RWPE2 (cell line): ENCODE measurements around the gene CLIC3.

Experiments used
- ATAC-seq: fragments of 200-7000 bp; cut with Tn5 transposase; 3 replicates; pipeline ENCODE4 v1.9.1; 2021; ENCODE audit warnings: low read depth
- DNase-seq: peaks from one replicate; pipeline ENCODE4 v3.0.0-alpha.2; 2020; ENCODE audit warnings: low spot score
- H3K27ac ChIP-seq: fragments of 450-650 bp; 2 replicates; pipeline ENCODE4 v1.5.1; 2017; ENCODE audit warnings: mild to moderate bottlenecking; ENCODE audit not compliant: poor library complexity, severe bottlenecking
- H3K27me3 ChIP-seq: fragments of 250-450 bp; sonication (Bioruptor Pico); 2 replicates; pipeline ENCODE4 v1.5.1; 2021; ENCODE audit warnings: mild to moderate bottlenecking, moderate library complexity; ENCODE audit not compliant: insufficient read depth, poor library complexity, severe bottlenecking
- H3K36me3 ChIP-seq: fragments of 250-450 bp; sonication (Bioruptor Pico); 2 replicates; pipeline ENCODE4 v1.5.1; 2020; ENCODE audit warnings: low read depth, mild to moderate bottlenecking, moderate library complexity
- H3K4me1 ChIP-seq: fragments of 250-450 bp; sonication (Bioruptor Pico); 2 replicates; pipeline ENCODE4 v1.5.1; 2021; ENCODE audit warnings: mild to moderate bottlenecking, moderate library complexity; ENCODE audit not compliant: insufficient read depth, poor library complexity, severe bottlenecking
- H3K4me3 ChIP-seq: fragments of 250-450 bp; sonication (Bioruptor Pico); 2 replicates; pipeline ENCODE4 v1.5.1; 2021; ENCODE audit warnings: mild to moderate bottlenecking, moderate library complexity; ENCODE audit not compliant: severe bottlenecking
- H3K9me3 ChIP-seq: fragments of 250-450 bp; sonication (Bioruptor Pico); 2 replicates; pipeline ENCODE4 v1.5.1; 2021; ENCODE audit warnings: mild to moderate bottlenecking, moderate library complexity; ENCODE audit not compliant: severe bottlenecking
- TF ChIP-seq, protein P1 (sequence below): fragments of 450-650 bp; IDR thresholded peaks from one replicate; pipeline ENCODE4 v1.5.1; 2017; ENCODE audit warnings: mild to moderate bottlenecking, moderate library complexity; ENCODE audit not compliant: poor library complexity, severe bottlenecking

The CLIC3 gene

DNA sequence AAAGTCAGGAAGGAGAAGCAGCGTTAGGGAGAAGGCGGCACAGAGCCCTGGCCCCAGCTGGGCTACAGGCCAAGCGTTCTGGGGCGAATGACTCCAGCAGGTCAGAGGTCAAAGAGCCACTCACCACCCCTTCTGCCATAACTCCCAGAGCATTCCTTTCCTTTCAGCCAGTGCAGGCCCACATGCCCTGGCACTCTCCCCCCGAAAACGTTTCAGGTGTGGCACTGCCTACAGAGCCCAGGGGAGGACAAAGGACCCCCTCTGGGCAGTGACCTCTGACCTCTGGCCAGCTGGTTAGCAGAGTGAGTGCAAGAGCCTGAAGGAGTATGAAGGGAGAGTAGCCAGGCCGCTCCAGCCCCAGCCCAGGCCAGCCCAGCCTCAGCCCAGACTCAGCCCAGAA is 26.8 kb upstream of the CLIC3 start:
- H3K4me1 ChIP-seq, result no peaks in the 10 kb centered on the region
- H3K36me3 ChIP-seq, result no peaks in the 10 kb centered on the region
- ATAC-seq, result no peak
- TF ChIP-seq, protein P1, sequence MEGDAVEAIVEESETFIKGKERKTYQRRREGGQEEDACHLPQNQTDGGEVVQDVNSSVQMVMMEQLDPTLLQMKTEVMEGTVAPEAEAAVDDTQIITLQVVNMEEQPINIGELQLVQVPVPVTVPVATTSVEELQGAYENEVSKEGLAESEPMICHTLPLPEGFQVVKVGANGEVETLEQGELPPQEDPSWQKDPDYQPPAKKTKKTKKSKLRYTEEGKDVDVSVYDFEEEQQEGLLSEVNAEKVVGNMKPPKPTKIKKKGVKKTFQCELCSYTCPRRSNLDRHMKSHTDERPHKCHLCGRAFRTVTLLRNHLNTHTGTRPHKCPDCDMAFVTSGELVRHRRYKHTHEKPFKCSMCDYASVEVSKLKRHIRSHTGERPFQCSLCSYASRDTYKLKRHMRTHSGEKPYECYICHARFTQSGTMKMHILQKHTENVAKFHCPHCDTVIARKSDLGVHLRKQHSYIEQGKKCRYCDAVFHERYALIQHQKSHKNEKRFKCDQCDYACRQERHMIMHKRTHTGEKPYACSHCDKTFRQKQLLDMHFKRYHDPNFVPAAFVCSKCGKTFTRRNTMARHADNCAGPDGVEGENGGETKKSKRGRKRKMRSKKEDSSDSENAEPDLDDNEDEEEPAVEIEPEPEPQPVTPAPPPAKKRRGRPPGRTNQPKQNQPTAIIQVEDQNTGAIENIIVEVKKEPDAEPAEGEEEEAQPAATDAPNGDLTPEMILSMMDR, result no peak
- no peak overlapping the region for H3K4me3 ChIP-seq
- H3K9me3 ChIP-seq, result no peaks in the 10 kb centered on the region
- H3K27me3 ChIP-seq, result no peaks in the 10 kb centered on the region
- H3K27ac ChIP-seq, result no peak overlapping the region
- DNase-seq, result no peak

DNA sequence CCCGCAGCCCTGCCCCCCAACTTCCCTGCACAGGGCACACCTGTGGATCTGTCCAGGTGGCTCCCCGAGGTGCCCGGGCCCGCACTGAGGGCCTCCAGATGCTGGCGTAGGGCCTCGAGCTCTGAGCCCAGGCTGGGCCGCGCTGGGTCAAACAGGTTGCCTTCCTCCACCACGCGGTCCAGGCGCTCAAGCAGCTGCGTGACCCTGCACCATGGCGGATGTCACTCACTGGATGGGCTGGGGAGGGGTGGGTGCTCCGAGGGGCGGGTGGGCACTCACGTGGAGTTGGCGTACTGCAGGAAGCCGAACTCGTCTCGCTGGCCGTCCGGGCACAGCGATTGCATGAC is 26.3 kb upstream of the CLIC3 start:
- Histone ChIP-seq H3K9me3 (no peaks in the 10 kb centered on the region), H3K4me1 (no peaks in the 10 kb centered on the region), H3K27ac (no peak overlapping the region), H3K36me3 (no peaks in the 10 kb centered on the region), H3K27me3 (no peaks in the 10 kb centered on the region), H3K4me3 (no peak overlapping the region)
- ATAC-seq (no peak), DNase-seq (no peak)
- TF ChIP-seq, protein P1, result no peak

GRCh38 chr9:137021979-137022661 is 25.8 kb upstream of the CLIC3 start:
- TF ChIP-seq, protein P1, result no peak
- no peak overlapping the region for H3K4me3 ChIP-seq
- H3K4me1 ChIP-seq, result no peaks in the 10 kb centered on the region
- ATAC-seq (peak; percentile 78), DNase-seq (peak; percentile 97)
- H3K27me3 ChIP-seq, result no peaks in the 10 kb centered on the region
- no peaks in the 10 kb centered on the region for H3K9me3 ChIP-seq
- no peaks in the 10 kb centered on the region for H3K36me3 ChIP-seq
- H3K27ac ChIP-seq, result no peak overlapping the region

DNA sequence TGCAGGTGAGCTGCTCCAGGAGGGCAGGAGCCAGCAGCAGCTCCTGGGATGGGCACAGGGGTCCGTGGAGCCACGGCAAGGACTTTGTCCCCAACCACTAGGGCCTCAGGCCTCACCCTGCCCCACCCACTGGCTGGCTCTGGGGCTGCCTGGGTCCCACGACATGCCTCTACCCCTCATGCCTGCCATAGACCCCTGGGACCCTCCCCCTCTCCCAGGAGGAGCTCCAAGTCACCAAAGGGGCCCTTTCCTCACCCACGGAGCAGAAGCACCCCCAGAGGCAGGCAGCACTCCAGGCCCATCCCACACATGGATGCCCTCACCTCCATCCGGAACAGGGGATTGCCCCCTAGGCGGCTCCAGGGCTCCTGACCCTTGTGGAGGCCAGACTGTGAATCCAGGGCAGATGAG is 25.2 kb upstream of the CLIC3 start:
- Histone ChIP-seq H3K4me3 (no peak overlapping the region), H3K4me1 (no peaks in the 10 kb centered on the region), H3K36me3 (no peaks in the 10 kb centered on the region), H3K27me3 (no peaks in the 10 kb centered on the region), H3K27ac (no peak overlapping the region), H3K9me3 (no peaks in the 10 kb centered on the region)
- DNase-seq (no peak), ATAC-seq (no peak)
- TF ChIP-seq, protein P1, result no peak

DNA sequence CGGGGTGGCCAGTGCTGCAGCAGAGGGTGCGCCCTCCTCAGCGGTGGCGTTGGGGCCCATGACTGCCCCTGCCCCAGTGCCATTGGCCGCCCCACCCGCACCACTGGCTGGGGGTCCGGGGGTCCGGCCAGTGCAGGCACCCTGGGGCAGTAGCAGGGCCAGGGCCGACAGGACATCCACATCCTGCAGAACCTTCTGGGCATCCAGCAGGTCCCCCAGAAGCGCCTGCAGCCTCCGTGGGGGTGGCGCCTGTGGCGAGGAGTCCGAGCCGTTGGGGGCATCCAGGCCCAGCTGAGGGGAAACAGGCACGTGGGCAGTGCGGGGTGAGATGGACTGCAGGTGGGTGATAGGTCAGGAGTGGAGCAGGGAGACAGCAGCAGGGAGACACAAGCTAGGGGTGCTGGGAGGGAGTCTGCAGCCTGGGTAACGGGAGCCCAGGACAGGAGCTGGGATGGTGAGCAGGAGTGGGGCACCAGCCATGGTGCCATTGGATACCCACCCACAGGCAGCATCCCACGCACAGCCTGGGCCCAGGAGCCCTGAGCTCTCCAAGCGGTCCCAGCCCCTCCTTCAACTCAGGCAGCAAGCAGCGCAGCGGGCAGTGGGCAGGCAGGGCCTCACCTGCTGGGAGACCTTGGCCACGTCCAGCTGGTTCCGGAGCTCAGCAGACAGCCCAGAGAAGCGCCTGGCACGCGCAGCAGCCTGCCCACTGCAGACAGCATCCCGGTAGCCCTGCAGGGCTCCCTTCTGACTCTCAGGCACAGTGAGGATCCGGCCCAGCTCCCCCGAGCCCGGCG is 24.6 kb upstream of the CLIC3 start:
- TF ChIP-seq, protein P1, result no peak

More for the DNA sequence above, 24.6 kb upstream of the CLIC3 start:
- no peak overlapping the region for H3K4me3 ChIP-seq
- H3K9me3 ChIP-seq, result no peaks in the 10 kb centered on the region
- ATAC-seq, result no peak
- no peak for DNase-seq
- H3K4me1 ChIP-seq, result no peaks in the 10 kb centered on the region
- H3K36me3 ChIP-seq, result no peaks in the 10 kb centered on the region
- H3K27me3 ChIP-seq, result no peaks in the 10 kb centered on the region
- no peak overlapping the region for H3K27ac ChIP-seq
